WTC11 (cell line): ENCODE data around the gene KPNA2. TPM values are rescaled to one million over a fixed set of nuclear protein-coding genes. Genes with fewer than 3 reads are reported as not detected.
A peak's percentile ranks its signal among the peaks of the same experiment; 100 is the strongest.

ENCODE experiments used
- ATAC-seq: fragments of 200-7000 bp; cut with Tn5 transposase; 2 replicates; pipeline ENCODE4 v1.10.0; 2021; ENCODE audit warnings: mild to moderate bottlenecking, moderate library complexity
- CTCF ChIA-PET: fragments of 300-600 bp; sonication (Branson Sonifier 250); formaldehyde crosslinking; loops from one replicate; lab custom pipeline; 2021; ENCODE audit warnings: antibody characterized with exemption; lab: Charles Lee
- POLR2A ChIA-PET: fragments of 350-600 bp; sonication (Branson Sonifier 250); formaldehyde crosslinking; loops from one replicate; lab custom pipeline; 2021; ENCODE audit warnings: antibody characterized with exemption; lab: Charles Lee
- DNase-seq: peaks from one replicate; pipeline ENCODE4 v3.0.0; 2021; ENCODE audit warnings: low spot score
- H3K27ac Mint-ChIP-seq: 2 replicates; pipeline ENCODE4 v1.8.0; 2021; ENCODE audit warnings: mixed read lengths
- H3K27me3 Mint-ChIP-seq: 2 replicates; pipeline ENCODE4 v1.8.0; 2021; ENCODE audit warnings: low read depth, mild to moderate bottlenecking, moderate library complexity, mixed read lengths
- H3K36me3 Mint-ChIP-seq: 2 replicates; pipeline ENCODE4 v1.8.0; 2021; ENCODE audit warnings: mixed read lengths
- H3K4me1 Mint-ChIP-seq: 2 replicates; pipeline ENCODE4 v1.8.0; 2022; ENCODE audit warnings: mixed read lengths
- H3K4me3 Mint-ChIP-seq: 2 replicates; pipeline ENCODE4 v1.8.0; 2021; ENCODE audit warnings: mild to moderate bottlenecking, moderate library complexity, mixed read lengths
- H3K9me3 Mint-ChIP-seq: 2 replicates; pipeline ENCODE4 v1.8.0; 2021; ENCODE audit warnings: mixed read lengths
- ATF2 ChIP-seq: sonication (generic); formaldehyde crosslinking; IDR thresholded peaks from 2 replicates; pipeline ENCODE4 v1.8.1; 2022; ENCODE audit warnings: low read depth, missing genetic modification reagents, borderline replicate concordance
- GABPB1 ChIP-seq: sonication (generic); formaldehyde crosslinking; IDR thresholded peaks from 2 replicates; pipeline ENCODE4 v1.8.1; 2023; ENCODE audit warnings: mild to moderate bottlenecking, missing genetic modification reagents
- GRHL2 ChIP-seq: fragments of 250-450 bp; sonication (Bioruptor Pico); IDR thresholded peaks from 2 replicates; pipeline ENCODE4 v1.8.0; 2022; ENCODE audit warnings: mild to moderate bottlenecking, moderate library complexity; ENCODE audit not compliant: insufficient replicate concordance, severe bottlenecking
- GTF2I ChIP-seq: fragments of 250-450 bp; sonication (Bioruptor Pico); conservative IDR thresholded peaks from 2 replicates; pipeline ENCODE4 v1.4.0; 2021; ENCODE audit warnings: mild to moderate bottlenecking
- HMGXB4 ChIP-seq: sonication (generic); formaldehyde crosslinking; IDR thresholded peaks from 2 replicates; pipeline ENCODE4 v1.8.1; 2023; ENCODE audit warnings: mild to moderate bottlenecking, moderate library complexity, missing genetic modification reagents
- NFYB ChIP-seq: sonication (generic); formaldehyde crosslinking; conservative IDR thresholded peaks from 2 replicates; pipeline ENCODE4 v1.8.0; 2022; ENCODE audit warnings: low read depth, missing genetic modification reagents
- TEAD1 ChIP-seq: sonication (generic); formaldehyde crosslinking; IDR thresholded peaks from 2 replicates; pipeline ENCODE4 v1.8.0; 2022; ENCODE audit warnings: mild to moderate bottlenecking, missing genetic modification reagents
- TEAD4 ChIP-seq: sonication (generic); formaldehyde crosslinking; IDR thresholded peaks from 2 replicates; pipeline ENCODE4 v1.8.0; 2022; ENCODE audit warnings: mild to moderate bottlenecking, missing genetic modification reagents
- USF1 ChIP-seq: sonication (generic); formaldehyde crosslinking; IDR thresholded peaks from 2 replicates; pipeline ENCODE4 v1.8.0; 2022; ENCODE audit warnings: mild to moderate bottlenecking, missing genetic modification reagents
- USF2 ChIP-seq: sonication (generic); formaldehyde crosslinking; IDR thresholded peaks from 2 replicates; pipeline ENCODE4 v1.8.1; 2023; ENCODE audit warnings: mild to moderate bottlenecking, missing genetic modification reagents, moderate library complexity
- ZNF121 ChIP-seq: sonication (generic); formaldehyde crosslinking; IDR thresholded peaks from 2 replicates; pipeline ENCODE4 v1.8.0; 2023; ENCODE audit warnings: missing genetic modification reagents
- ZNF423 ChIP-seq: fragments of 250-450 bp; sonication (Bioruptor Pico); IDR thresholded peaks from 2 replicates; pipeline ENCODE4 v2.1.2; 2022; ENCODE audit warnings: mild to moderate bottlenecking, moderate library complexity
- total RNA-seq: library from RNA; stranded (reverse); gene quantifications from 3 replicates; pipeline ENCODE4 v1.2.3, GENCODE V29; 2021
- TF ChIP-seq, protein P1 (sequence below): fragments of 200-600 bp; IDR thresholded peaks from 2 replicates; pipeline ENCODE4 v1.8.0; 2022; ENCODE audit warnings: antibody characterized with exemption
- TF ChIP-seq, protein P2 (sequence below): sonication (generic); formaldehyde crosslinking; IDR thresholded peaks from 2 replicates; pipeline ENCODE4 v1.8.0; 2023; ENCODE audit warnings: mild to moderate bottlenecking, missing genetic modification reagents

The KPNA2 gene
- total RNA-seq, 1 experiment from 2014 or later = 466 TPM

- CTCF ChIA-PET = interaction anchor here (0.7 to 1.0 kb wide), 2 partner anchors 10 to 28 kb away, joined by 3 read pairs; no protein-coding TSS in a partner anchor
- POLR2A ChIA-PET = interaction anchor here (1.0 kb wide), 1 partner anchor 10 kb away, joined by 3 read pairs; no protein-coding TSS in a partner anchor
- Mint-ChIP-seq H3K27ac (peak overlapping the region; percentile 27; the same call in 1 of the 2 replicates), H3K9me3 (no peaks in the 10 kb centered on the region)
- TF ChIP-seq GRHL2 = no peak
- peak; percentile 65 for TF ChIP-seq GABPB1
- TF ChIP-seq, all 79 proteins: peak for 1
- Mint-ChIP-seq H3K36me3 (no peaks in the 10 kb centered on the region), H3K27me3 (no peaks in the 10 kb centered on the region), H3K4me1 (peaks cover 39% of the 10 kb centered on the region), H3K4me3 (no peak overlapping the region)
- DNase-seq (no peak), ATAC-seq (no peak)
These were observed 5.9 kb upstream of the KPNA2 start for GRCh38 chr17:68029512-68030215.

- Mint-ChIP-seq H3K4me1 (peaks cover 46% of the 10 kb centered on the region), H3K27me3 (no peaks in the 10 kb centered on the region), H3K9me3 (no peaks in the 10 kb centered on the region), H3K36me3 (peaks cover 30% of the 10 kb centered on the region), H3K4me3 (peak overlapping the region; percentile 61), H3K27ac (peak overlapping the region; percentile 98)
- ChIA-PET POLR2A (interaction anchor here (0.5 to 2.3 kb wide), 7 partner anchors 11 to 610 kb away, joined by 3 to 16 read pairs (median 5); no protein-coding TSS in a partner anchor), CTCF (interaction anchor here (0.5 to 1.4 kb wide), 5 partner anchors 11 to 219 kb away, joined by 3 to 7 read pairs (median 4); no protein-coding TSS in a partner anchor)
- DNase-seq = peak; percentile 48
- peak; percentile 93 for TF ChIP-seq ZNF121 (CRISPR knock-in tag)
- no peak for TF ChIP-seq HMGXB4 (CRISPR knock-in tag)
- TF ChIP-seq NFYB = no peak
- 0 out of 2 replicates have a peak, but pooled peaks have one; percentile 34 for TF ChIP-seq GTF2I (CRISPR knock-in tag)
- TF ChIP-seq, protein P1, sequence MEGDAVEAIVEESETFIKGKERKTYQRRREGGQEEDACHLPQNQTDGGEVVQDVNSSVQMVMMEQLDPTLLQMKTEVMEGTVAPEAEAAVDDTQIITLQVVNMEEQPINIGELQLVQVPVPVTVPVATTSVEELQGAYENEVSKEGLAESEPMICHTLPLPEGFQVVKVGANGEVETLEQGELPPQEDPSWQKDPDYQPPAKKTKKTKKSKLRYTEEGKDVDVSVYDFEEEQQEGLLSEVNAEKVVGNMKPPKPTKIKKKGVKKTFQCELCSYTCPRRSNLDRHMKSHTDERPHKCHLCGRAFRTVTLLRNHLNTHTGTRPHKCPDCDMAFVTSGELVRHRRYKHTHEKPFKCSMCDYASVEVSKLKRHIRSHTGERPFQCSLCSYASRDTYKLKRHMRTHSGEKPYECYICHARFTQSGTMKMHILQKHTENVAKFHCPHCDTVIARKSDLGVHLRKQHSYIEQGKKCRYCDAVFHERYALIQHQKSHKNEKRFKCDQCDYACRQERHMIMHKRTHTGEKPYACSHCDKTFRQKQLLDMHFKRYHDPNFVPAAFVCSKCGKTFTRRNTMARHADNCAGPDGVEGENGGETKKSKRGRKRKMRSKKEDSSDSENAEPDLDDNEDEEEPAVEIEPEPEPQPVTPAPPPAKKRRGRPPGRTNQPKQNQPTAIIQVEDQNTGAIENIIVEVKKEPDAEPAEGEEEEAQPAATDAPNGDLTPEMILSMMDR = no peak
- TF ChIP-seq, protein P2, sequence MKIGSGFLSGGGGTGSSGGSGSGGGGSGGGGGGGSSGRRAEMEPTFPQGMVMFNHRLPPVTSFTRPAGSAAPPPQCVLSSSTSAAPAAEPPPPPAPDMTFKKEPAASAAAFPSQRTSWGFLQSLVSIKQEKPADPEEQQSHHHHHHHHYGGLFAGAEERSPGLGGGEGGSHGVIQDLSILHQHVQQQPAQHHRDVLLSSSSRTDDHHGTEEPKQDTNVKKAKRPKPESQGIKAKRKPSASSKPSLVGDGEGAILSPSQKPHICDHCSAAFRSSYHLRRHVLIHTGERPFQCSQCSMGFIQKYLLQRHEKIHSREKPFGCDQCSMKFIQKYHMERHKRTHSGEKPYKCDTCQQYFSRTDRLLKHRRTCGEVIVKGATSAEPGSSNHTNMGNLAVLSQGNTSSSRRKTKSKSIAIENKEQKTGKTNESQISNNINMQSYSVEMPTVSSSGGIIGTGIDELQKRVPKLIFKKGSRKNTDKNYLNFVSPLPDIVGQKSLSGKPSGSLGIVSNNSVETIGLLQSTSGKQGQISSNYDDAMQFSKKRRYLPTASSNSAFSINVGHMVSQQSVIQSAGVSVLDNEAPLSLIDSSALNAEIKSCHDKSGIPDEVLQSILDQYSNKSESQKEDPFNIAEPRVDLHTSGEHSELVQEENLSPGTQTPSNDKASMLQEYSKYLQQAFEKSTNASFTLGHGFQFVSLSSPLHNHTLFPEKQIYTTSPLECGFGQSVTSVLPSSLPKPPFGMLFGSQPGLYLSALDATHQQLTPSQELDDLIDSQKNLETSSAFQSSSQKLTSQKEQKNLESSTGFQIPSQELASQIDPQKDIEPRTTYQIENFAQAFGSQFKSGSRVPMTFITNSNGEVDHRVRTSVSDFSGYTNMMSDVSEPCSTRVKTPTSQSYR (CRISPR knock-in tag) = no peak
- no peak for TF ChIP-seq ATF2 (CRISPR knock-in tag)
- TF ChIP-seq ZNF423 (CRISPR knock-in tag) = no peak
- peak; percentile 90 for TF ChIP-seq USF2 (CRISPR knock-in tag)
- TF ChIP-seq TEAD1 (CRISPR knock-in tag) = peak; percentile 97; the same call in 1 of the 2 replicates
- peak; percentile 90 for TF ChIP-seq USF1
- peak; percentile 91 for TF ChIP-seq TEAD4 (CRISPR knock-in tag)
- ATAC-seq = peak; percentile 81
These were observed 1.7 kb upstream of the KPNA2 start for GRCh38 chr17:68033636-68034451.
